ENCODE data around the gene SCARB1. TPM values are rescaled to one million over a fixed set of nuclear protein-coding genes. Genes with fewer than 3 reads are reported as not detected.
A peak's percentile ranks its signal among the peaks of the same experiment; 100 is the strongest.
"Not testable (repeated sequence)": the region's sequence is repeated elsewhere in the genome, so short reads cannot be mapped to it uniquely, and the experiment has no call there.

Gene SCARB1
- total and polyA plus RNA-seq, 4 experiments from 2014 or later, result 1.5 to 2.6 (median 1.9) TPM

- intact Hi-C loops (cut with micrococcal nuclease), result loop anchor here (1.0 to 5.0 kb wide), 6 partner anchors 8 to 339 kb away; partner anchors contain the start of genes AACS, DHX37, NCOR2 and UBC
- CTCF ChIA-PET (ENCODE audit: partially characterized antibody), result interaction anchor here (0.6 to 30.2 kb wide), 26 partner anchors 9 to 296 kb away, joined by 3 to 898 read pairs (median 6); partner anchors contain the start of genes AACS, DHX37 and UBC
Observed at GRCh38 chr12:124906606-124907261, 43.1 kb upstream of the SCARB1 start.

GRCh38 chr12:124904306-124905098, 40.8 kb upstream of the SCARB1 start:
- no peaks in the 10 kb centered on the region for H3K9me3 Mint-ChIP-seq
- ChIA-PET POLR2A (ENCODE audit: partially characterized antibody) (interaction anchor here (0.6 to 8.4 kb wide), 5 partner anchors 10 to 35 kb away, joined by 3 to 237 read pairs (median 12); partner anchors contain the start of gene UBC), CTCF (ENCODE audit: partially characterized antibody) (interaction anchor here (0.9 to 30.2 kb wide), 3 partner anchors 13 to 51 kb away, joined by 3 to 898 read pairs (median 78); partner anchors contain the start of gene UBC)
- Histone ChIP-seq H3K4me1 (ENCODE audit: insufficient read depth, low read length) (peaks cover 11% of the 10 kb centered on the region), H3K27ac (ENCODE audit: low read depth, low read length) (no peak overlapping the region), H3K9me3 (ENCODE audit: control insufficient read depth in 1 of 2, low read length in 2 of 2) (no peaks in the 10 kb centered on the region), H3K36me3 (ENCODE audit: insufficient read depth, low read length) (no peaks in the 10 kb centered on the region), H3K27me3 (ENCODE audit: insufficient read depth, low read length) (no peaks in the 10 kb centered on the region), H3K4me3 (ENCODE audit: low read length in 2 of 2) (no peak overlapping the region)
- DNase-seq, result no peak
- H3K27me3 Mint-ChIP-seq, result no peaks in the 10 kb centered on the region
- peaks cover 6 to 11% (median 7%) of the 10 kb centered on the region in 4 donors for H3K4me1 Mint-ChIP-seq
- no peaks in the 10 kb centered on the region for H3K36me3 Mint-ChIP-seq
- intact Hi-C loops (cut with micrococcal nuclease), result loop anchor here (5.0 kb wide), 1 partner anchor 337 kb away; the partner anchor contains the start of gene NCOR2
- no peak overlapping the region for H3K4me3 Mint-ChIP-seq
- peak overlapping the region in 1 of 7 donors; percentile 4 for H3K27ac Mint-ChIP-seq

More at GRCh38 chr12:124906606-124907261, 43.1 kb upstream of the SCARB1 start:
- Histone ChIP-seq H3K4me1 (ENCODE audit: insufficient read depth, low read length) (peaks cover 33% of the 10 kb centered on the region), H3K4me3 (ENCODE audit: low read length in 2 of 2) (no peak overlapping the region), H3K9me3 (ENCODE audit: control insufficient read depth in 1 of 2, low read length in 2 of 2) (no peaks in the 10 kb centered on the region), H3K27ac (ENCODE audit: low read depth, low read length) (no peak overlapping the region), H3K36me3 (ENCODE audit: insufficient read depth, low read length) (peaks cover 14% of the 10 kb centered on the region), H3K27me3 (ENCODE audit: insufficient read depth, low read length) (no peaks in the 10 kb centered on the region)
- H3K27ac Mint-ChIP-seq, result peak overlapping the region in 6 of 7 donors; percentile 12 to 81 (median 64)
- peaks cover 25 to 29% (median 26%) of the 10 kb centered on the region in 4 donors for H3K4me1 Mint-ChIP-seq
- H3K4me3 Mint-ChIP-seq, result no peak overlapping the region
- H3K9me3 Mint-ChIP-seq, result peaks cover 0 to 4% (median 0%) of the 10 kb centered on the region in 8 donors
- H3K36me3 Mint-ChIP-seq, result peaks cover 8 to 15% of the 10 kb centered on the region in 2 donors
- POLR2A ChIA-PET (ENCODE audit: partially characterized antibody), result interaction anchor here (0.7 to 8.4 kb wide), 9 partner anchors 8 to 50 kb away, joined by 3 to 237 read pairs (median 4); no protein-coding TSS in a partner anchor
- H3K27me3 Mint-ChIP-seq, result no peaks in the 10 kb centered on the region
- DNase-seq, result peak; percentile 85 to 95 (median 90)

GRCh38 chr12:124902916-124903315, 39.3 kb upstream of the SCARB1 start:
- Histone ChIP-seq H3K27ac (ENCODE audit: low read depth, low read length) (no peak overlapping the region), H3K36me3 (ENCODE audit: insufficient read depth, low read length) (no peaks in the 10 kb centered on the region), H3K27me3 (ENCODE audit: insufficient read depth, low read length) (no peaks in the 10 kb centered on the region), H3K4me3 (ENCODE audit: low read length in 2 of 2) (no peak overlapping the region), H3K4me1 (ENCODE audit: insufficient read depth, low read length) (peaks cover 18% of the 10 kb centered on the region), H3K9me3 (ENCODE audit: control insufficient read depth in 1 of 2, low read length in 2 of 2) (no peaks in the 10 kb centered on the region)
- intact Hi-C loops (cut with micrococcal nuclease), result no loop called here
- POLR2A ChIA-PET (ENCODE audit: partially characterized antibody), result interaction anchor here (1.6 kb wide), 1 partner anchor 37 kb away, joined by 6 read pairs; no protein-coding TSS in a partner anchor
- H3K27ac Mint-ChIP-seq, result no peak overlapping the region
- no peaks in the 10 kb centered on the region for H3K9me3 Mint-ChIP-seq
- H3K4me1 Mint-ChIP-seq, result peaks cover 15 to 23% (median 18%) of the 10 kb centered on the region in 4 donors
- no peak overlapping the region for H3K4me3 Mint-ChIP-seq
- H3K27me3 Mint-ChIP-seq, result no peaks in the 10 kb centered on the region
- H3K36me3 Mint-ChIP-seq, result no peaks in the 10 kb centered on the region
- no peak for DNase-seq
- CTCF ChIA-PET (ENCODE audit: partially characterized antibody), result interaction anchor here (30.2 kb wide), 1 partner anchor 39 kb away, joined by 898 read pairs; no protein-coding TSS in a partner anchor

- ChIA-PET CTCF (ENCODE audit: partially characterized antibody) (interaction anchor here (1.6 to 30.2 kb wide), 2 partner anchors 41 to 865 kb away, joined by 3 to 898 read pairs; no protein-coding TSS in a partner anchor), POLR2A (ENCODE audit: partially characterized antibody) (interaction anchor here (2.5 kb wide), 1 partner anchor 13 kb away, joined by 9 read pairs; the partner anchor contains the start of gene UBC)
- Mint-ChIP-seq H3K4me3 (no peak overlapping the region), H3K27me3 (no peaks in the 10 kb centered on the region), H3K9me3 (no peaks in the 10 kb centered on the region), H3K36me3 (no peaks in the 10 kb centered on the region), H3K4me1 (peaks cover 9 to 17% (median 12%) of the 10 kb centered on the region in 4 donors), H3K27ac (no peak overlapping the region)
- no peak for DNase-seq
- H3K27ac ChIP-seq (ENCODE audit: low read depth, low read length), result no peak overlapping the region
- intact Hi-C loops (cut with micrococcal nuclease), result no loop called here
- no peaks in the 10 kb centered on the region for H3K9me3 ChIP-seq (ENCODE audit: control insufficient read depth in 1 of 2, low read length in 2 of 2)
- H3K36me3 ChIP-seq (ENCODE audit: insufficient read depth, low read length), result no peaks in the 10 kb centered on the region
- H3K27me3 ChIP-seq (ENCODE audit: insufficient read depth, low read length), result no peaks in the 10 kb centered on the region
- H3K4me1 ChIP-seq (ENCODE audit: insufficient read depth, low read length), result peaks cover 9% of the 10 kb centered on the region
- H3K4me3 ChIP-seq (ENCODE audit: low read length in 2 of 2), result no peak overlapping the region
Observed at GRCh38 chr12:124901003-124901402, 37.3 kb upstream of the SCARB1 start.

GRCh38 chr12:124900345-124900795, 36.7 kb upstream of the SCARB1 start:
- H3K9me3 Mint-ChIP-seq; DNase-seq; H3K27ac ChIP-seq (ENCODE audit: low read depth, low read length); H3K27me3 Mint-ChIP-seq; H3K4me3 ChIP-seq (ENCODE audit: low read length in 2 of 2); H3K4me3 Mint-ChIP-seq; H3K27me3 ChIP-seq (ENCODE audit: insufficient read depth, low read length); intact Hi-C loops (cut with micrococcal nuclease); H3K36me3 Mint-ChIP-seq; H3K9me3 ChIP-seq (ENCODE audit: control insufficient read depth in 1 of 2, low read length in 2 of 2); H3K27ac Mint-ChIP-seq; H3K36me3 ChIP-seq (ENCODE audit: insufficient read depth, low read length); H3K4me1 ChIP-seq (ENCODE audit: insufficient read depth, low read length): not testable (repeated sequence)
- H3K4me1 Mint-ChIP-seq, result peaks cover 9 to 17% (median 12%) of the 10 kb centered on the region in 4 donors
- ChIA-PET POLR2A (ENCODE audit: partially characterized antibody) (interaction anchor here (1.4 to 2.5 kb wide), 3 partner anchors 10 to 40 kb away, joined by 5 to 9 read pairs (median 5); partner anchors contain the start of gene UBC), CTCF (ENCODE audit: partially characterized antibody) (interaction anchor here (0.7 to 30.2 kb wide), 3 partner anchors 9 to 864 kb away, joined by 3 to 898 read pairs (median 3); no protein-coding TSS in a partner anchor)

GRCh38 chr12:124898923-124899294, 35.2 kb upstream of the SCARB1 start:
- Mint-ChIP-seq H3K36me3 (no peaks in the 10 kb centered on the region), H3K27me3 (no peaks in the 10 kb centered on the region), H3K27ac (no peak overlapping the region), H3K4me3 (peak overlapping the region in 4 of 8 donors; percentile 59 to 74 (median 66)), H3K4me1 (peaks cover 9 to 17% (median 12%) of the 10 kb centered on the region in 4 donors), H3K9me3 (no peaks in the 10 kb centered on the region)
- no peak overlapping the region for H3K27ac ChIP-seq (ENCODE audit: low read depth, low read length)
- intact Hi-C loops (cut with micrococcal nuclease), result loop anchor here (5.0 kb wide), 1 partner anchor 37 kb away; the partner anchor contains the start of gene SCARB1
- ChIA-PET CTCF (ENCODE audit: partially characterized antibody) (interaction anchor here (30.2 kb wide), 1 partner anchor 43 kb away, joined by 898 read pairs; no protein-coding TSS in a partner anchor), POLR2A (ENCODE audit: partially characterized antibody) (interaction anchor here (1.9 to 2.5 kb wide), 2 partner anchors 11 to 16 kb away, joined by 5 to 9 read pairs; partner anchors contain the start of gene UBC)
- H3K36me3 ChIP-seq (ENCODE audit: insufficient read depth, low read length), result no peaks in the 10 kb centered on the region
- no peaks in the 10 kb centered on the region for H3K27me3 ChIP-seq (ENCODE audit: insufficient read depth, low read length)
- no peak overlapping the region for H3K4me3 ChIP-seq (ENCODE audit: low read length in 2 of 2)
- H3K9me3 ChIP-seq (ENCODE audit: control insufficient read depth in 1 of 2, low read length in 2 of 2), result no peaks in the 10 kb centered on the region
- no peak for DNase-seq
- peaks cover 9% of the 10 kb centered on the region for H3K4me1 ChIP-seq (ENCODE audit: insufficient read depth, low read length)

Measured in CD4-positive, alpha-beta memory T cell (primary cell).